CD4-positive, CD25-positive, alpha-beta regulatory T cell (primary cell): ENCODE measurements around the gene IDE. TPM values are rescaled to one million over a fixed set of nuclear protein-coding genes. Genes with fewer than 3 reads are reported as not detected.
A peak's percentile ranks its signal among the peaks of the same experiment; 100 is the strongest.

Source experiments
- ATAC-seq, 2 donors: fragments of 150-1000 bp; cut with Tn5 transposase; one replicate each; pipeline ENCODE4 v1.10.0; 2021; ENCODE audit warnings: low read depth in 2 of 2, moderate number of reproducible peaks in 2 of 2, moderate library complexity in 1 of 2
- DNase-seq, 3 donors: peaks; one replicate each; pipeline versions ENCODE4 v3.0.0 to v3.0.0-alpha.2; 2012 to 2022; ENCODE audit warnings: mixed read lengths in 1 of 3
- H3K27ac ChIP-seq: one replicate; pipeline ENCODE4 v1.7.0; 2013; ENCODE audit warnings: mild to moderate bottlenecking, low read length; ENCODE audit not compliant: insufficient read depth, poor library complexity, severe bottlenecking
- H3K27me3 ChIP-seq: one replicate; pipeline ENCODE4 v1.7.0; 2013; ENCODE audit warnings: low read length; ENCODE audit not compliant: control insufficient read depth, insufficient read depth
- H3K36me3 ChIP-seq: one replicate; pipeline ENCODE4 v1.7.0; 2013; ENCODE audit warnings: mild to moderate bottlenecking, low read length, moderate library complexity; ENCODE audit not compliant: control insufficient read depth, insufficient read depth
- H3K4me1 ChIP-seq: 2 replicates; pipeline ENCODE4 v1.7.0; 2013; ENCODE audit warnings: mild to moderate bottlenecking, low read length; ENCODE audit not compliant: insufficient read depth, control insufficient read depth, poor library complexity, severe bottlenecking
- H3K4me3 ChIP-seq: one replicate; pipeline ENCODE4 v1.7.0; 2013; ENCODE audit warnings: low read depth, mild to moderate bottlenecking, low read length, moderate library complexity
- H3K9me3 ChIP-seq, 2 experiments: 1 replicate in 1 of 2; 2 replicates in 1 of 2; pipeline ENCODE4 v1.7.0; 2013; ENCODE audit warnings: low read length in 2 of 2, mild to moderate bottlenecking in 1 of 2, moderate library complexity in 1 of 2; ENCODE audit not compliant: control insufficient read depth in 2 of 2
- H3K27ac Mint-ChIP-seq, 3 donors: one replicate each; pipeline ENCODE4 v1.8.0; 2020 to 2022; ENCODE audit warnings: mild to moderate bottlenecking in 3 of 3, mixed read lengths in 3 of 3, moderate library complexity in 2 of 3
- H3K27me3 Mint-ChIP-seq: one replicate; pipeline ENCODE4 v1.8.0; 2022; ENCODE audit warnings: mild to moderate bottlenecking, mixed read lengths
- H3K36me3 Mint-ChIP-seq: one replicate; pipeline ENCODE4 v1.8.0; 2020; ENCODE audit warnings: mixed read lengths
- H3K4me1 Mint-ChIP-seq, 4 donors: one replicate each; pipeline ENCODE4 v1.8.0; 2020 to 2022; ENCODE audit warnings: mixed read lengths in 4 of 4, mild to moderate bottlenecking in 1 of 4
- H3K4me3 Mint-ChIP-seq, 4 donors: one replicate each; pipeline ENCODE4 v1.8.0; 2020 to 2022; ENCODE audit warnings: mild to moderate bottlenecking in 4 of 4, mixed read lengths in 4 of 4, moderate library complexity in 3 of 4
- H3K9me3 Mint-ChIP-seq, 7 donors: one replicate each; pipeline ENCODE4 v1.8.0; 2020 to 2022; ENCODE audit warnings: mixed read lengths in 7 of 7, mild to moderate bottlenecking in 3 of 7, moderate library complexity in 2 of 7
- polyA plus RNA-seq, 4 donors: library from polyadenylated mRNA; unstranded; fragments of 300-500 nt; fragmentation: Illumina TruSeq; gene quantifications; one replicate each; pipeline ENCODE4 v1.2.3, GENCODE V29; 2021
- total RNA-seq: library from RNA; stranded (reverse); gene quantifications from one replicate; pipeline ENCODE4 v1.2.3, GENCODE V29; 2022

Gene IDE
- total and polyA plus RNA-seq, 5 donors from 2014 or later, result 17.0 to 38.1 (median 26.1) TPM

DNA sequence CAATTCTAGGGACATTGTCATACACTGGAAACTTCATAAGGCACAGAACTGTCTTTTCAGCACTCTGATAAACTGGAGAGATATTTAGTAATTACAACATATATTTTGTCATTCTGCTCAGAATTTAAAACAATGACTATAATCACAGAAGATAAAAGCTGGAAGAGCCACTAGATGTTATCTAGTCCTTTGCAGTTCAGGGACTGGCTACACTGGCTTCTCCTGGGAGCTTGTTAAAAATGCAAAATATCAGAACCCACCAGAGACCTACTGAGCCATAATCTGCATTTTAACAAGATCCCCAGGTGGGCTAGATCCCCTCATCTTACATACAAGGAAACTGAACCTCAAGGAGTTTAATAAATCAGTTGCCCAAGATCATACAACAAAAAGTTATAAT lies 32.3 kb downstream of the IDE start:
- Histone ChIP-seq H3K4me3 (no peak overlapping the region), H3K9me3 (no peaks in the 10 kb centered on the region), H3K36me3 (peaks cover 6% of the 10 kb centered on the region), H3K27ac (no peak overlapping the region), H3K4me1 (no peaks in the 10 kb centered on the region), H3K27me3 (no peaks in the 10 kb centered on the region)
- ATAC-seq (no peak), DNase-seq (no peak)
- no peaks in the 10 kb centered on the region for H3K9me3 Mint-ChIP-seq
- peaks cover 9% of the 10 kb centered on the region for H3K36me3 Mint-ChIP-seq
- peaks cover 26 to 66% (median 42%) of the 10 kb centered on the region in 4 donors for H3K4me1 Mint-ChIP-seq
- no peaks in the 10 kb centered on the region for H3K27me3 Mint-ChIP-seq
- H3K4me3 Mint-ChIP-seq, result no peak overlapping the region
- H3K27ac Mint-ChIP-seq, result peak overlapping the region in 1 of 3 donors; percentile 21

DNA sequence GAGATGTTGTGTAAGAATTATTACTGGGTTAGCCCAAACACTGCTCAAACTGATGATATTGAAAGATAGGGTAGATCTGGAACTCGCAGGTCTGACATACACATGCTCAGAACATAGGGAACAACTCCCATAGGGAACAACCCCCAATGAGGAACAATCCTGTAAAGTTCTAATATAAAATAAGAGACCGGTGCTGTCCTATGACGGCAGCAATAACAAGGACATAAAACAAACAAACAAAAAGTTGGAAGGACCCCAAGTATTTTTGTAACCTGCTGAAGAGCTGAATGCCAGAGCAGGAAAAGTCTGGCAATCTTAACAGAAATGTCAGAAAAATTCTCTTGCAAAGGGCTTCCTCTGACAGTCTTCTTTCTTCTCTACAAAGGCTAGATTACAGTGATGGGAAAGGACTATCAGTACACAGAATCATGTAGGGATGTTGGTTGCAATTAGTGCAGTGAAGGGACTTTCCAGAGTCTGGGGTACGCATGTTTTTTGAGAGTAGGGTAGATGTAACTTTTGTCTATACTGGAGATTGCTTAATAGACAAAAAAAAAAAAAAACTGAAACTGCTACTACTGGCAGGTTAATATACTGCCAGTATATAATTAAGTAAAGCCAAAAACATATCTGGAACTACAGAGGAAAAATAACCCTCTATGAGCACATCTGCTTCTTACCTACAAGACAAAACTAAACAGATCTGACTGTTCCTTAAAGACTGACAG lies 35.5 kb downstream of the IDE start:
- Mint-ChIP-seq H3K4me3 (no peak overlapping the region), H3K27ac (peak overlapping the region; percentile 10 to 22 (median 15))

DNA sequence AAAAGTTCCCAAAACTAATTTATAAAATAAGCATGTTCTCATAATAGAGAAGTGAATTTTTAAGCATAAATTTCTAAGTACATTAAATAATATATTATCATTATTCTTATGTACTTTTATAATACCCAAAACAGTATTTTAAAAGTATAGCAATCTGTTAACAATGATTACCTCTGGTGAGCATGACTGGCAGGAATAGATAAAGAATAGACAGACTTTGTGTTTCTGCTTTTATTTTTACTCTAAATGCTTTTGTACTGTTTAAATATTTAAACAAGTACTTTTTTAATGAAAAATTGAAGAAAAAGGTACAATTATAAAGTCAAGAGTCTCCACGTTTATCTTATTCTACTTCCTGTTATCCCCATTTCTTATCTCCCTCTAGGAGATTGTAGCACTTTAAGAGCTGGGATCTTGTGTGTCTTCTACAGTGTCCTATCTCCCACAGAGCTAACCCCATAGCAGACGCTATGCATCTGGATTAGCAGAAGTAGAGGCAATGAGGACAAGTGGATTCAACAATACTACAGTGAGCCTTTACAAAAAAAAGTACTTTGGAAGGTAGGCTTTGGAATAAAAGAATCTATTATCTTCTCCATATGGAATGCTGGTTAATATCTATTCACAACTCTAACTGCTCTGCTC lies 42.9 kb downstream of the IDE start:
- H3K36me3 Mint-ChIP-seq, result peaks cover 26% of the 10 kb centered on the region
- Histone ChIP-seq H3K4me1 (no peaks in the 10 kb centered on the region), H3K4me3 (no peak overlapping the region), H3K27me3 (no peaks in the 10 kb centered on the region), H3K27ac (no peak overlapping the region), H3K9me3 (no peaks in the 10 kb centered on the region), H3K36me3 (peaks cover 53% of the 10 kb centered on the region)
- no peaks in the 10 kb centered on the region for H3K9me3 Mint-ChIP-seq
- ATAC-seq (no peak), DNase-seq (no peak)
- H3K27ac Mint-ChIP-seq, result no peak overlapping the region
- H3K27me3 Mint-ChIP-seq, result no peaks in the 10 kb centered on the region
- no peaks in the 10 kb centered on the region for H3K4me1 Mint-ChIP-seq
- no peak overlapping the region for H3K4me3 Mint-ChIP-seq

More for the DNA sequence above, 35.5 kb downstream of the IDE start:
- Histone ChIP-seq H3K4me3 (no peak overlapping the region), H3K27ac (no peak overlapping the region), H3K4me1 (no peaks in the 10 kb centered on the region), H3K9me3 (no peaks in the 10 kb centered on the region), H3K27me3 (no peaks in the 10 kb centered on the region), H3K36me3 (peaks cover 23% of the 10 kb centered on the region)
- H3K36me3 Mint-ChIP-seq, result peaks cover 19% of the 10 kb centered on the region
- H3K4me1 Mint-ChIP-seq, result peaks cover 13 to 41% (median 23%) of the 10 kb centered on the region in 4 donors
- no peak for ATAC-seq
- H3K9me3 Mint-ChIP-seq, result no peaks in the 10 kb centered on the region
- no peak for DNase-seq
- H3K27me3 Mint-ChIP-seq, result no peaks in the 10 kb centered on the region

DNA sequence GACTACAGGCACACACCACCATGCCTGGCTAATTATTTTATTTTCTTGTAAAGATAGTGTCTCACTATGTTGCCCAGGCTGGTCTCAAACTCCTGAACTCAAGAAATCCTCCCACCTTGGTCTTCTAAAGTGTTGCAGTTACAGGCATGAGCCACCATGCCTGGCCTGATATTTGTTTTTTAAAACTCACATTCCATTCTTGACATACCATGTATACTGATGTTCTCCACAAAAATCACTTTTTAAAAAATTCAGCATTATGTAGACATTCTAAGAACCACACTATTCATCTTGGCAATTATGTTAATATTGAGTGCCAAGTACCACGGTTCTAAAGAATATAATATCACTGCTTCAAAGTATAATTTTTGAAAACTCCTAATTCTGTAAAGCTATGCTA lies 43.5 kb downstream of the IDE start:
- no peaks in the 10 kb centered on the region for H3K27me3 Mint-ChIP-seq
- no peaks in the 10 kb centered on the region for H3K9me3 ChIP-seq
- H3K27ac ChIP-seq, result no peak overlapping the region
- H3K4me3 ChIP-seq, result no peak overlapping the region
- peaks cover 24% of the 10 kb centered on the region for H3K36me3 Mint-ChIP-seq
- H3K36me3 ChIP-seq, result peaks cover 47% of the 10 kb centered on the region
- DNase-seq (no peak), ATAC-seq (no peak)
- H3K4me1 Mint-ChIP-seq, result no peaks in the 10 kb centered on the region
- no peak overlapping the region for H3K27ac Mint-ChIP-seq
- H3K9me3 Mint-ChIP-seq, result no peaks in the 10 kb centered on the region
- H3K4me3 Mint-ChIP-seq, result no peak overlapping the region
- H3K4me1 ChIP-seq, result no peaks in the 10 kb centered on the region
- H3K27me3 ChIP-seq, result no peaks in the 10 kb centered on the region

DNA sequence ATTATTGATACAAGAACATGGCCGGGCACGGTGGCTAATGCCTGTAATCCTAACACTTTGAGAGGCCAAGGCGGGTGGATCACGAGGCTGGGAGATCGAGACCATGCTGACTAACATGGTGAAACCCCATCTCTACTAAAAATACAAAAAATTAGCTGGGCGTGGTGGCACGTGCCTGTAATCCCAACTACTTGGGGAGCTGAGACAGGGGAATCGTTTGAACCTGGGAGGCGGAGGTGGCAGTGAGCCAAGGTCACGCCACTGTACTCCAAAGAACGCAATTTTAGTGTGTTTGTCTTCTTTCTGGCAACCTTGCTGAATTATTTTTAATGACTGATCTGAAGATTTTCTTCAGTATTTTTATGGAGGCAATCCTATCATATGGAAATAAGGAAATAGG lies 46.2 kb downstream of the IDE start:
- no peak overlapping the region for H3K4me3 ChIP-seq
- H3K27me3 ChIP-seq, result no peaks in the 10 kb centered on the region
- H3K27ac ChIP-seq, result no peak overlapping the region
- Mint-ChIP-seq H3K4me1 (peaks cover 0 to 3% (median 0%) of the 10 kb centered on the region in 4 donors), H3K36me3 (peaks cover 21% of the 10 kb centered on the region), H3K27ac (peak overlapping the region in 1 of 3 donors; percentile 10), H3K27me3 (no peaks in the 10 kb centered on the region), H3K4me3 (no peak overlapping the region), H3K9me3 (no peaks in the 10 kb centered on the region)
- H3K9me3 ChIP-seq, result no peaks in the 10 kb centered on the region
- ATAC-seq, result no peak
- peaks cover 29% of the 10 kb centered on the region for H3K36me3 ChIP-seq
- H3K4me1 ChIP-seq, result no peaks in the 10 kb centered on the region
- DNase-seq, result no peak

DNA sequence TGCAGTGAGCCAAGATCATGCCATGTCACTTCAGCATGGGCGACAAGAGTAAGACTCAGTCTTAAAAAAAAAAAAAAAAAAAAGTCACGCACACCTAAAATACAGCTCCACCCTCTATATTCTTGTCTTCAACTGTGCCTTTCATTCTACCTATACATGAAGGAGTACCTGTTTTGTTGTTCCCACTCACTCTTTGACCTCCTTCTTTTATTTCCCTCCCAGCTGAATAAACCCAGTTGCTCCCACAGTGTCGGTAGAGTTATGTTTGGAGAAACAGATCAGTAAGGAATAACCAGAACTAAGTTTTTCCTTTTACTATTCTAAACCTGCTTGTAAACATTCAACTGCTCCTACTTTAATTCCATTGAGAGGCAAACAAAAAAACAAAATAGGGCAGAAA lies 50.3 kb downstream of the IDE start:
- H3K27me3 ChIP-seq, result no peaks in the 10 kb centered on the region
- DNase-seq (no peak), ATAC-seq (no peak)
- no peak overlapping the region for H3K27ac ChIP-seq
- peaks cover 23% of the 10 kb centered on the region for H3K36me3 Mint-ChIP-seq
- peak overlapping the region in 1 of 3 donors; percentile 27 for H3K27ac Mint-ChIP-seq
- no peaks in the 10 kb centered on the region for H3K4me1 ChIP-seq
- no peak overlapping the region for H3K4me3 Mint-ChIP-seq
- peaks cover 0 to 5% (median 1%) of the 10 kb centered on the region in 4 donors for H3K4me1 Mint-ChIP-seq
- H3K9me3 ChIP-seq, result no peaks in the 10 kb centered on the region
- peaks cover 4% of the 10 kb centered on the region for H3K36me3 ChIP-seq
- no peaks in the 10 kb centered on the region for H3K9me3 Mint-ChIP-seq
- no peaks in the 10 kb centered on the region for H3K27me3 Mint-ChIP-seq
- no peak overlapping the region for H3K4me3 ChIP-seq

DNA sequence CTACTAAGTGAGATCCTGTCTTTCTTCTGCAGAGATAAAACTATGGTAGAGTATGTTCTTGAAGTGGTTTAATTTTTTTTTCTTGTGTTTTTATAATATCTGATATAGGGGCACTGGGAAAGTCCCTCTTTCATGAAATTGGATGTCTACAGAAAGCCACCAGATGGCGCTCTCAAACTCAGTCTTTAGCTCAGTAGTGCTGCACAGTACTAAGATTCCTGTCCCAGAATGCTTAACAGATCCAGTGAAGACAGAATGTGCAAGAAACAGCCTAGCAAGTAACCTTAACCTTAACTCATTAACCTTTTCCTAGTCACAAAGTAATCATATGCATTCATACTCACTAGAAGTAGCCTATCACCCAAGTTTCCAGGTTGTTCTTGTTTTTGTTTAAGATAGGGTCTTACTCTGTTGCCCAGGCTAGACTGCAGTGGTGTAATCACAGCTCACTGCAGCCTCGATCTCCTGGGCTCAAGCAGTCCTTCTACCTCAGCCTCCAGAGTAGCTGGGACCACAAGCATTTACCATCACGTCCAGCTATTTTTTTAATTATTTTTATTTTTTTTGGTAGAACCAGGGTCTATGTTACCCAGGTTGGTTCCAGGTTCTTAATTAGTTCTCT lies 56.7 kb downstream of the IDE start:
- Mint-ChIP-seq H3K27me3 (no peaks in the 10 kb centered on the region), H3K4me1 (peaks cover 6 to 10% (median 8%) of the 10 kb centered on the region in 4 donors), H3K9me3 (no peaks in the 10 kb centered on the region), H3K36me3 (peaks cover 8% of the 10 kb centered on the region), H3K4me3 (peak overlapping the region in 1 of 4 donors; percentile 2), H3K27ac (peak overlapping the region in 2 of 3 donors; percentile 53 to 77)
- DNase-seq (peak; percentile 59 to 85 (median 76)), ATAC-seq (peak; percentile 89 to 93)
- no peak overlapping the region for H3K4me3 ChIP-seq
- H3K9me3 ChIP-seq, result no peaks in the 10 kb centered on the region
- peaks cover 5% of the 10 kb centered on the region for H3K4me1 ChIP-seq
- peaks cover 12% of the 10 kb centered on the region for H3K36me3 ChIP-seq
- H3K27me3 ChIP-seq, result no peaks in the 10 kb centered on the region
- no peak overlapping the region for H3K27ac ChIP-seq
